Breast epithelium (tissue), 4 donors: ENCODE results near the gene RAB2B. TPM values are rescaled to one million over a fixed set of nuclear protein-coding genes. Genes with fewer than 3 reads are reported as not detected.
A peak's percentile ranks its signal among the peaks of the same experiment; 100 is the strongest.

Experiments
- DNase-seq, 2 donors: peaks; one replicate each; pipeline ENCODE4 v3.0.0-alpha.2; 2019; ENCODE audit warnings: low spot score in 2 of 2
- H3K27ac ChIP-seq, 2 donors: fragments of 200-600 bp; sonication (generic) in 1 of 2; one replicate each; pipeline ENCODE4 v1.5.1; 2016 to 2019; ENCODE audit warnings: mild to moderate bottlenecking in 1 of 2
- H3K27me3 ChIP-seq, 2 donors: fragments of 200-600 bp; sonication (generic) in 1 of 2; one replicate each; pipeline versions ENCODE4 v1.5.1 to v1.6.0; 2017 to 2019; ENCODE audit warnings: control low read depth in 1 of 2, mild to moderate bottlenecking in 1 of 2
- H3K36me3 ChIP-seq: fragments of 200-600 bp; one replicate; pipeline ENCODE4 v1.5.1; 2019
- H3K4me1 ChIP-seq, 2 donors: fragments of 200-600 bp; sonication (generic); one replicate each; pipeline ENCODE4 v1.5.1; 2016 to 2019; ENCODE audit warnings: control low read depth in 1 of 2
- H3K4me3 ChIP-seq, 3 donors: fragments of 200-600 bp; sonication (generic); 1 replicate in 2 of 3; 2 replicates in 1 of 3; pipeline ENCODE4 v1.5.1; 2016 to 2019; ENCODE audit warnings: mild to moderate bottlenecking in 3 of 3, moderate library complexity in 2 of 3
- H3K9me3 ChIP-seq, 2 donors: fragments of 200-600 bp; sonication (generic) in 1 of 2; one replicate each; pipeline ENCODE4 v1.5.1; 2016 to 2019; ENCODE audit warnings: control low read depth in 1 of 2
- POLR2A ChIP-seq: fragments of 450-650 bp; IDR thresholded peaks from one replicate; pipeline ENCODE4 v1.6.1; 2016; ENCODE audit warnings: antibody characterized with exemption, mild to moderate bottlenecking, moderate library complexity
- POLR2AphosphoS5 ChIP-seq, 3 donors: sonication (generic); formaldehyde crosslinking; IDR thresholded peaks; one replicate each; pipeline ENCODE4 v1.6.1; 2017; ENCODE audit warnings: antibody characterized with exemption in 3 of 3
- intact Hi-C: fragments of 100-400 bp; cut with DNase I; formaldehyde crosslinking; loops from one replicate; pipeline ENCODE4 v1.15.1; 2023; ENCODE audit warnings: low total_unique reads
- total RNA-seq, 3 donors: library from RNA; depleted of rRNA; stranded (reverse); fragments of >200 nt; gene quantifications; one replicate each; pipeline ENCODE4 v1.1.0, GENCODE V29; 2016
- TF ChIP-seq, protein P1 (sequence below), 3 donors: fragments of 450-650 bp; IDR thresholded peaks; one replicate each; pipeline ENCODE4 v1.5.1; 2016 to 2017; ENCODE audit warnings: antibody characterized with exemption in 3 of 3, mild to moderate bottlenecking in 3 of 3, moderate library complexity in 3 of 3

RAB2B gene
- 10 to 100 TPM; 26.9 to 28.5 (median 27.5) TPM for total RNA-seq

- TF ChIP-seq, protein P1, sequence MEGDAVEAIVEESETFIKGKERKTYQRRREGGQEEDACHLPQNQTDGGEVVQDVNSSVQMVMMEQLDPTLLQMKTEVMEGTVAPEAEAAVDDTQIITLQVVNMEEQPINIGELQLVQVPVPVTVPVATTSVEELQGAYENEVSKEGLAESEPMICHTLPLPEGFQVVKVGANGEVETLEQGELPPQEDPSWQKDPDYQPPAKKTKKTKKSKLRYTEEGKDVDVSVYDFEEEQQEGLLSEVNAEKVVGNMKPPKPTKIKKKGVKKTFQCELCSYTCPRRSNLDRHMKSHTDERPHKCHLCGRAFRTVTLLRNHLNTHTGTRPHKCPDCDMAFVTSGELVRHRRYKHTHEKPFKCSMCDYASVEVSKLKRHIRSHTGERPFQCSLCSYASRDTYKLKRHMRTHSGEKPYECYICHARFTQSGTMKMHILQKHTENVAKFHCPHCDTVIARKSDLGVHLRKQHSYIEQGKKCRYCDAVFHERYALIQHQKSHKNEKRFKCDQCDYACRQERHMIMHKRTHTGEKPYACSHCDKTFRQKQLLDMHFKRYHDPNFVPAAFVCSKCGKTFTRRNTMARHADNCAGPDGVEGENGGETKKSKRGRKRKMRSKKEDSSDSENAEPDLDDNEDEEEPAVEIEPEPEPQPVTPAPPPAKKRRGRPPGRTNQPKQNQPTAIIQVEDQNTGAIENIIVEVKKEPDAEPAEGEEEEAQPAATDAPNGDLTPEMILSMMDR (IDR thresholded peaks at IDR 0.05), result peak; percentile 91 to 100 (median 100)
- TF ChIP-seq POLR2AphosphoS5 (IDR thresholded peaks at IDR 0.05) (peak; percentile 94 to 99 (median 97)), POLR2A (peak; percentile 87)
- H3K27ac ChIP-seq, result peak within 1 kb of the TSS; percentile 90 to 96
- DNase-seq, result peak; percentile 93 to 97
- no peaks in the 10 kb centered on the region for H3K36me3 ChIP-seq
- peaks cover 0 to 16% of the 10 kb centered on the region in 2 donors for H3K4me1 ChIP-seq
- peak within 1 kb of the TSS; percentile 66 to 89 (median 80) for H3K4me3 ChIP-seq
- intact Hi-C loops, result no loop called here
- no peaks in the 10 kb centered on the region for H3K9me3 ChIP-seq
- no peaks in the 10 kb centered on the region for H3K27me3 ChIP-seq
Observed at GRCh38 chr14:21476925-21477681, at the start of gene RAB2B, which contains the start of gene TOX4. RAB2B (minus strand) TSS chr14:21476959; CDS start chr14:21476872, 87 bp downstream. TOX4 (plus strand) TSS chr14:21477195; CDS start chr14:21477279, 84 bp downstream.

DNA sequence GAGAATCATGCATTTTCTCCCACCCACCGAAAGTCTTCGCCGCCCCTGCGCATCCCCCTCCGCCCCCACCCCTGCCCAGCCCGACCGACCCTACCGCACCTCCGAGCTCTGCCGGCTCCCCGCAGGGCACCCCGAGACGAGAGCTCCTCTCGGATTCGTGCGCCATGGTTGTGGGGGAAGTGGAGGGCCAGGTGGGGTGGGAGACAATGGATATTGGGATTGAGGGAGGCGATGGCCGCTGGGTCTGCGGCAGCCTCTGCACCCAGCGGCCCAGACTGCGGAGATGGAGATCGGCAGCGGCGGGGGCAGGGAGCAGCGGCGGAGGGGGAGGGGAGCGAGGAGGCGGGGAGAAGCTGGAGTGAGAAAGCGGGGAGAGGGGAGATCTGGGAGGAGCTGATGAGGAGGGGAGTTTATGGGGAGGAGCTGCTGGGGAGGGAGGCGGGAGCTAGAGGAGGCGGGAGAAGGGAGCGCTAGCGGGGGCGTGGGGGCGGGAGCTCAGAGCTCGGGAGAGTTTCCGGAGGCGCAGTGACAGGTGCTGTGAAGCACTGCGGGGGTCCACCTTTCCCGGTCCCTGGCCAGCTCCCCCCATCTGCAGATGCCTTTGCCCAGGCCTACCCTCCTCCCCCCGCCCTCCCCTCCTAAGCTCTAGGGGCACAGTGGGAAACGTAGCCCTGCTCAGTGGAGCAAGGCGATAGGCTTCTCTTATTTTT lies 49.4 kb upstream of the RAB2B start, which contains the start of gene SALL2:
Gene SALL2, minus strand, starts transcription at position 385 of the 710 bp plus-strand sequence. Its CDS starts 219 bp downstream, at position 166.
- Histone ChIP-seq H3K4me3 (peak within 1 kb of the TSS; percentile 65 to 91 (median 78)), H3K36me3 (no peaks in the 10 kb centered on the region), H3K27me3 (no peaks in the 10 kb centered on the region), H3K9me3 (no peaks in the 10 kb centered on the region), H3K4me1 (peaks cover 0 to 5% of the 10 kb centered on the region in 2 donors), H3K27ac (peak within 1 kb of the TSS; percentile 71 to 87)
- TF ChIP-seq, protein P1 (IDR thresholded peaks at IDR 0.05), result no peak
- TF ChIP-seq POLR2A, result no peak
- no peak for TF ChIP-seq POLR2AphosphoS5 (IDR thresholded peaks at IDR 0.05)
- intact Hi-C loops, result no loop called here
- peak; percentile 60 to 79 for DNase-seq

GRCh38 chr14:21525571-21525961 lies 48.8 kb upstream of the RAB2B start:
- intact Hi-C loops, result no loop called here
- no peaks in the 10 kb centered on the region for H3K27me3 ChIP-seq
- peak overlapping the region; percentile 65 to 91 (median 78) for H3K4me3 ChIP-seq
- H3K27ac ChIP-seq, result peak overlapping the region; percentile 71 to 87
- H3K9me3 ChIP-seq, result no peaks in the 10 kb centered on the region
- H3K36me3 ChIP-seq, result no peaks in the 10 kb centered on the region
- peaks cover 0 to 5% of the 10 kb centered on the region in 2 donors for H3K4me1 ChIP-seq
- DNase-seq, result no peak
- TF ChIP-seq, protein P1 (IDR thresholded peaks at IDR 0.05), result no peak
- TF ChIP-seq POLR2A (no peak), POLR2AphosphoS5 (IDR thresholded peaks at IDR 0.05) (no peak)

DNA sequence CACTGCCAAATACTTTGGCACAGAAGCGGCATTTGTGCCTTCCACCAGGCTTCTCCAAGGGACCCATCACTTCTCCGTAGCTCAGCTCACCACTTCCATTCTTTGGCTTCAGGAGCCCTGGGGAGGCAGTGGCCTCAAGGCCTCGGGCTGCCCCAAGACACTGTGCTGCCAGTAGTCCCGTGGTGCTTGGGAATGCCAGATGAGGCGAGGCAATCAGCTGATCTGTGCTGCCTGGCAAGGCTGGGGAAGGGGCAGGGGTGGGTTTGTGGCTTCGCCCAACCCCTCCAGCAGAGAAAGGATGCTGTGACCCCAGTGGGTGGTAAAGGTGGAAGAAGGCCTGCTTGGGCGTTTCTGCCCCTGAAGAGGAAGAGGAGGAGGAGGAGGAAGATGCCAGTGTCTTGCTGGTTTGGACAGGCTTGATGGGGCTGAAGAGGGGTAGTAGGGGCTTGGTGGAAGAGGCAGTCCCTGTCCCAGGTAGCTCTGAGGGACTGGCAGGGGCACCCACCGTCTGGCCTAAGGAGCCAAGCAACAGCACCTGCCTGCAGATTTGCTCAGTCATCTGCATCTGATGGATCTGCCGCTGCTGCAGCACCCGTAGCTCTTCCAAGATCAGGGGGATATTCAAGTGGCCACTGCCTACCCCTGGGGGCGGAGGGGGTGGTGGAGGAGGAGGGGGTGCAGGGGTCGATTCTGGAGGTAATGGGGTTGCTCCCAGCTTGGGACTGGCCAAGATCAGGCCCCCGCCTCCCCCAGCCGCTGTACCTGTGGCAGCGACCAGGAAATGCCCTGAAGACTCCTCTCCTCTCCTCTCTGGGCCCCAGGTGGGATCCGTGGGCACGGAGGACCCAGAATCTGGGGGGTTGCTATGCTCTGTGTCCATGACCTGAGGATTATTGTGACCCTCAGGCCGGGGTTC lies 48.1 kb upstream of the RAB2B start:
- Histone ChIP-seq H3K27me3 (no peaks in the 10 kb centered on the region), H3K4me3 (peak overlapping the region; percentile 65 to 91 (median 78)), H3K9me3 (no peaks in the 10 kb centered on the region), H3K27ac (peak overlapping the region; percentile 71 to 87), H3K4me1 (peaks cover 0 to 5% of the 10 kb centered on the region in 2 donors), H3K36me3 (no peaks in the 10 kb centered on the region)
- no peak for DNase-seq
- intact Hi-C loops, result no loop called here
- TF ChIP-seq POLR2AphosphoS5 (IDR thresholded peaks at IDR 0.05), result no peak
- TF ChIP-seq POLR2A, result no peak
- TF ChIP-seq, protein P1 (IDR thresholded peaks at IDR 0.05), result no peak
